LNCAP (cell line): ENCODE measurements around the gene FAM83G.

ENCODE experiments used
- TF ChIP-seq, protein P1 (sequence below): fragments of 450-650 bp; IDR thresholded peaks from 2 replicates; pipeline ENCODE4 v1.5.1; 2017; ENCODE audit warnings: mild to moderate bottlenecking

Gene FAM83G

DNA sequence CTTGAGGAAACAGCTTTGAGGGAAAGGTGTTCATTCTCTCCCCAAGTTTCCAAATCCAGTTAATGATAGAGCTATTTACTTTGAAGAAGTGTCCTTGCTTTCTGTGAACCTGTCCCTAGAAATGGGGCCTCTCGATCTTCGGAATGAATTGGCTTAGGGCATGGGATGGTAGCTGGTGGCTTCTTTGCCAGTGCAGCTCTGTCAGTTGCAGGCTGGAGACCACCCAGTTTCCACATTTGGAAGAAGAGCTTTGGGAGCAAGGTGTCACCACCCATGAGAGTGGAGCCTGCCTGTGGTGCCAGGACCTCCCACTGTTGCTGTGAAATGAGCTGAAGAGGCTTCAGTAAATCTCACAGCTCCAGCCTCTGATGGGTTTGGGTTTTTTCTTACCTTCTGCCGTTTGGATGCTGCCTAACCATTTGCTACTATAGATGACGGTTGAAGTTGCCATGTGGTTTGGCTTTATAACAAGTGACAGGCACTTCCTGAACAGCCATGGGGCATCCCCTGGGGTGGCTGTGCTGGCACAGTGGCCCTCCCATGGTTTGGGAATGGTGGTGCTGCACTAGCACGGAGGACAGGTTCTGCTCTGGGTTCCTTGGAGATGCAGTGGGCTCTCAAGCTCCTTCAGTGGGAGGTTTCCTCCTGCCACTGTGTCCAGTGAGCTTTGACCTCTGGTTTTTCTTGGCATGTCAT is 72.1 kb downstream of the FAM83G start:
- TF ChIP-seq, protein P1, sequence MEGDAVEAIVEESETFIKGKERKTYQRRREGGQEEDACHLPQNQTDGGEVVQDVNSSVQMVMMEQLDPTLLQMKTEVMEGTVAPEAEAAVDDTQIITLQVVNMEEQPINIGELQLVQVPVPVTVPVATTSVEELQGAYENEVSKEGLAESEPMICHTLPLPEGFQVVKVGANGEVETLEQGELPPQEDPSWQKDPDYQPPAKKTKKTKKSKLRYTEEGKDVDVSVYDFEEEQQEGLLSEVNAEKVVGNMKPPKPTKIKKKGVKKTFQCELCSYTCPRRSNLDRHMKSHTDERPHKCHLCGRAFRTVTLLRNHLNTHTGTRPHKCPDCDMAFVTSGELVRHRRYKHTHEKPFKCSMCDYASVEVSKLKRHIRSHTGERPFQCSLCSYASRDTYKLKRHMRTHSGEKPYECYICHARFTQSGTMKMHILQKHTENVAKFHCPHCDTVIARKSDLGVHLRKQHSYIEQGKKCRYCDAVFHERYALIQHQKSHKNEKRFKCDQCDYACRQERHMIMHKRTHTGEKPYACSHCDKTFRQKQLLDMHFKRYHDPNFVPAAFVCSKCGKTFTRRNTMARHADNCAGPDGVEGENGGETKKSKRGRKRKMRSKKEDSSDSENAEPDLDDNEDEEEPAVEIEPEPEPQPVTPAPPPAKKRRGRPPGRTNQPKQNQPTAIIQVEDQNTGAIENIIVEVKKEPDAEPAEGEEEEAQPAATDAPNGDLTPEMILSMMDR = no peak

GRCh38 chr17:18928628-18929125 is 75.9 kb downstream of the FAM83G start:
- TF ChIP-seq, protein P1 = no peak

GRCh38 chr17:18925187-18925586 is 79.4 kb downstream of the FAM83G start:
- TF ChIP-seq, protein P1 = no peak

GRCh38 chr17:18921912-18922451 is 82.6 kb downstream of the FAM83G start:
- TF ChIP-seq, protein P1 = no peak

GRCh38 chr17:18921485-18921884 is 83.1 kb downstream of the FAM83G start:
- TF ChIP-seq, protein P1 = no peak

- TF ChIP-seq, protein P1 = no peak
Measured at GRCh38 chr17:18920911-18921441, 83.6 kb downstream of the FAM83G start.

DNA sequence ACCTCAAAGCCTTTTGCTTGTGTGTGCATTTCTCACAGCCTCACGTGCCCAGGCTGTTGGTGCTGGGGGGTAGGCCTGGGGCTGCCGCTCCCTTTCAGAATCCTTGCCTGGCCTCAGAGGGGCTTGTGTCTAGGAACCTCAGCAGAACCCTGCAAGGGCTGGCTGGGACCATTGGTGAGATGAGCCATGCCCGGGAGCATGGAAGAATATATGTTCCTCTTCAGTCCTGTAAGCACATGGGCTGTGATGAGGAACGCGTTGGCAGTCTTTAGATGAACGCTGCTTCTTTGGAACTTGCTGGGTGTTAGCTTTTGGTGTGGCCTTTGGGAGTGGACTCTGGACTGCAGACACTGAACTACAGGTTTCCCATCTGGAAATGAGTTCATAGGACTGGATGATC is 84.6 kb downstream of the FAM83G start:
- TF ChIP-seq, protein P1 = no peak
